ENCODE results near the gene TBK1.
"Not testable (repeated sequence)": the region's sequence is repeated elsewhere in the genome, so short reads cannot be mapped to it uniquely, and the experiment has no call there.

The TBK1 gene

DNA sequence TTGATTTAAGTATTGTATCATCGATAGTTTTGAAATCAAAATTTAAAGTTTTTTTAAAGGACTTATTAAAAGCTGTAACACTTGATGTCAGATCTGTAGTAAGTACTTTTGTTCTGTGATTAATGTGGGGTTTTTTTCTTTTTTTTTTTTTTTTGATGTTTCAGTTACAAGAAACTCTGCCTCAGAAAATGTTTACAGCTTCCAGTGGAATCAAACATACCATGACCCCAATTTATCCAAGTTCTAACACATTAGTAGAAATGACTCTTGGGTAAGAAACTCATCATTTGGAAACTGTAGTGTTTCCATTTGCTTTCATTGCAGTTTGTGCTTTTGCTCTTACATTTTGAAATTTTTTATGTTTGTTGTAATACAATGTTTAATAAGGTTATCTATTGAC lies 45.6 kb downstream of the TBK1 start:
- DNase-seq (ENCODE audit: low spot score): no peak

GRCh38 chr12:64497903-64498302 lies 46.0 kb downstream of the TBK1 start:
- no peak for DNase-seq (ENCODE audit: low spot score)

DNA sequence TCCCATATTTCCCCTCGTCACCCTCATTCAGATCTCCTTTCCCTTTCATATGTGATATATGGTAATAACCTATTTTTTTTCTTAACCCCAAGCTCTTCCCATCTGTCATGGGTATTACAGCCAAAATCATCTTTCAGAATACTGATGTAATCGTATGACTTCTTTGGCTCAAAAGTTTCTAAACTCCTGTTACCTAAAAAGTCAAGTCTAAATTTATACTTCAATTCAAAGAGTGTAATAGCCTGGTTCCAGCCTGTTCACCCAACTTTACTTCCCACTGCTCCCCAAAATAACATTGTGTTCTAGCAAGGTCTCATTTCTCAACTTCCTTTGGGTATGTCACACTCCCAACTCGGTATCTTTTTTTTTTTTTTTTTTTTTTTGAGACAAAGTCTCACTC lies 48.5 kb downstream of the TBK1 start:
- no peak for DNase-seq (ENCODE audit: low spot score)

DNA sequence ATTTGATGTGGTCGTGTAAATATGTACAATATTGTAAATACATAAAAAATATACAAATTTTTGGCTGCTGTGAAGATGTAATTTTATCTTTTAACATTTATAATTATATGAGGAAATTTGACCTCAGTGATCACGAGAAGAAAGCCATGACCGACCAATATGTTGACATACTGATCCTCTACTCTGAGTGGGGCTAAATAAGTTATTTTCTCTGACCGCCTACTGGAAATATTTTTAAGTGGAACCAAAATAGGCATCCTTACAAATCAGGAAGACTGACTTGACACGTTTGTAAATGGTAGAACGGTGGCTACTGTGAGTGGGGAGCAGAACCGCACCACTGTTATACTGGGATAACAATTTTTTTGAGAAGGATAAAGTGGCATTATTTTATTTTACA lies 49.6 kb downstream of the TBK1 start:
- no peak for DNase-seq (ENCODE audit: low spot score)

- no peak for DNase-seq (ENCODE audit: low spot score)
Measured at GRCh38 chr12:64506955-64507354, 55.0 kb downstream of the TBK1 start.

DNA sequence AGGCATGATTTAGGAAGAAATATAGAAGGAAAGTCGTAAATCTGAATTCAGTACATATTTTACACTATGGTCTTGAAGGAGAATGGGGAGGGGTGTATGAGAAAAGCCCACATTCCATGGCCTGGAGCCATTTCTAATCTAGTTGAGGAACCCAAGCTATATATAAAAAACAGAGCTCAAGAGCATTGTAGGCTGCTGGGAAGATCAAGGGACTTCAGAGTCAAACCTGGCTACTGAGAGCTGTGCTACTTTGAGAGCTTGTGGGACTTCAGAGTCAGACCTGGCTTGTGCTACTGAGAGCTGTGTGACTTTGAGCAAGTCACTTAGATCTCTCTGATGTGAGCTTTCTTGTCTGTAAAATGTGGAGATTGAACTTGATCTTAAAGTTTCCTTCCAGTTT lies 58.7 kb downstream of the TBK1 start:
- DNase-seq (ENCODE audit: low spot score): no peak

GRCh38 chr12:64518396-64518795 lies 66.5 kb downstream of the TBK1 start:
- no peak for DNase-seq (ENCODE audit: low spot score)

DNA sequence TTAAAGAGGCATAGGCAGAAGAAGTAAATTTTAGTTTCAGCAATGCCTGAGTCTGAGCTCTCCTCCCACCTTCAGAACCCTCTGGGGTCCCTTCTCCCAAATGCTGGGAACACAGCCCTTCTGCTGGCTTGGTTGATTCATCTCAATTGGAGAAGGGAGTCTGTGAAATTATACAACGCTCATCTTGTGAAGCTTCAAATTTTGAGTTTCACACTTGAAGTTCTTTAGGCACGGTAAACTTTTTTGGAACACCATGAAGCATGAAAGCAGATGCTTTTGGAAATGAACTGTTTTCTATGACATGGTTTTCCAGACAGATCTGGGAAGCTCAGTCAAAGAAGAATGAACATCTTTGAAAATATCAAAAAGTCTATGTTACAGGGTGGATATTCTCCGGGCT lies 69.9 kb downstream of the TBK1 start:
- no peak for DNase-seq (ENCODE audit: low spot score)

GRCh38 chr12:64522316-64522715 lies 70.4 kb downstream of the TBK1 start:
- no peak for DNase-seq (ENCODE audit: low spot score)

DNA sequence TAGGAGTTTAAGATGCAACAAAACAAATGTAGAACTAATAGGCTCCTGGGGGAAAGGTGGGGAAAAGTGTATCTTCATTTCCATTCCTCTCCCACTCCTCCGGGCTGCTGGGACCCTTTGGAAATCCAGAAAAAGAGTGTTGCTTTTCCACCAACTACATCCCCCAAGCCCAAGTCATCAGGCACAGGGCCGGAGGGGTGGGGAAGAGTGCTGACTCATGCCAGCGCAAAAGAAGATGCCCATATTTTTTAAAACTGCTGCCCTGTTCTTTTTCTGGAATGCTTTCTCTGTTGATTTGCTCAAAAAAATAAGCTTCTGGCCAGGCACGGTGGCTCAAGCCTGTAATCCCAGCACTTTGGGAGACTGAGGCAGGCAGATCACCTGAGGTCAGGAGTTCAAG lies 70.9 kb downstream of the TBK1 start:
- no peak for DNase-seq (ENCODE audit: low spot score)

- not testable (repeated sequence) for DNase-seq (ENCODE audit: low spot score)
Measured at GRCh38 chr12:64523565-64524444, 71.9 kb downstream of the TBK1 start.

- no peak for DNase-seq (ENCODE audit: low spot score)
Measured at GRCh38 chr12:64525461-64526160, 73.7 kb downstream of the TBK1 start.

GRCh38 chr12:64526859-64527258 lies 74.9 kb downstream of the TBK1 start:
- no peak for DNase-seq (ENCODE audit: low spot score)

DNA sequence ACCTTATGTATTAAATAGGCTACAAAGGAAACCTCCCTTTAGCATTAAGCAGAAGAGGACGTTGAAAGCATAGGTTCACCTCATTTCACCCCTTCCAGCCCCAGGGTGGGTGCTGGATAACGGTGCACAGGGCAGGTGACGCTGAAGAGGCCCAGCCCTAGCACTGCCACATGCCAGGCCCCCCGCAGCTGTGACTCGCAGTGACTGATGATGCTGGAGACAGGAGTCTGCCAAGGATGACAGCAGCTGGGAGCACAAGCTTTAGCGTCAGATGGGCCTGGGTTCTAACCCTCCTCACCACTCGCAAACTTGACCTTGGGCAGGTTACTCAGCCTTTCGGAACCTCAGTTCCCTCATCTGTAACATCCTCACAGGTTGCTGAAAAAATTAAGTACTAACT lies 76.7 kb downstream of the TBK1 start:
- no peak for DNase-seq (ENCODE audit: low spot score)

GRCh38 chr12:64530566-64530965 lies 78.6 kb downstream of the TBK1 start:
- DNase-seq (ENCODE audit: low spot score): no peak

DNA sequence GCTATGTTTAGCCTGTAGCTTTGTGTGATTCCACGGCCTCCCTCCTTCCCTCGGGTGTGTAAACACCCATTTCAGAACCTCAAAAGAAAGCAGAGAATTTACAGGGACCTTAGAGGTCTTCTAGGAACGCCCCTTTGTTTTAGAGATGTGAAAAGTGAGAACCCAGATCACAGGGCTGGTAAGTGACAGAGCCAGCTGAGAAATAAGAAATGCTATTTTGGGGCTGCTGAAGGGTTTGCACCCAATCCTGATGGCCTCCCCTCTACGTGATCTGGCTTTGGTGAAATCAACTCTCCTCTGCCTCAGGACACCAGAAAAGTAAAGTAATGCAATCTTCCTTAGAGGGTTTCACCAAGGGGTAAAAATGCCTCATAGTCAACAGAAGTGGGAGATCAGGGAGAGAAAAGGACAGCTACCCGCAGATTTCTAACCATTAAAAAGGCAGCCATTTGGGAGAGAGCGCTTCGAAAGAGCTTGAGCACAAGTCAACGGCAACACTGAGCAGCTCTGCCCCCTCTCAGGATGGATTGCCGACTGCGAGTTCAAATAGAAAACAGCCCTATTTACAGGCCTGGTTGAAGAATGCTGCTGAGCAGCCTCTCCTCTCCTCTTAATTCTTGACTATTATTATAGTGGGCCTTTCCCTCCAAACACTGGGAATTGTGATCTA lies 79.9 kb downstream of the TBK1 start:
- no peak for DNase-seq (ENCODE audit: low spot score)

DNA sequence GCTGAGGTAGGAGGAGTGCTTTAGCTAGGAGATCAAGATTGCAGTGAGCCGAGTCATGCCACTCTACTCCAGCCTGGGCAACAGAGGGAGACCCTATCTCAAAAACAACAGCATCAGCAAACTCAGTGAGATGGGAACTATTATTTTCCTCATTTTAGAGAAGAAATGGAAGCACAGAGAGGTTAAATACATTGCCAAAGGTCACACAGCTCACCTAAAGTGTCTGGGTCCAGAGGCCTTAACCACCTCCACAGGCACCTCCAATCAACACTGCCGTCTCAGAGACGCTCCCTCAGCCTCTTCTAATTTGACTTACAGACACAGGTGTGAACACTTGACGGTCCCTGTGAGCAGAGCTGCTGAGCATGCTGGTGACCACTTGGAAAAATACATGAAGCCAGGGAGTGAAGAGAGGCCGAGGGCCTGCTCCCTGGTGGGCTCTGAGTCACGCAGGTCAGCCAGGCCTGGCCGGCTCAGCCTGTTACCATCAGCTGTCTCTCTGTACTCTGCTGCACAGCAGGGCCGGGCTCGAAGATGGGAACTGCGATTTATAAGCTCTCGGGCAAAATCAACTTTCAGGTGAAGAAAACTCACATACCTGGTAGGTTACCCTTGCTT lies 80.9 kb downstream of the TBK1 start:
- DNase-seq (ENCODE audit: low spot score): no peak

GRCh38 chr12:64534672-64535199 lies 82.8 kb downstream of the TBK1 start:
- no peak for DNase-seq (ENCODE audit: low spot score)

DNA sequence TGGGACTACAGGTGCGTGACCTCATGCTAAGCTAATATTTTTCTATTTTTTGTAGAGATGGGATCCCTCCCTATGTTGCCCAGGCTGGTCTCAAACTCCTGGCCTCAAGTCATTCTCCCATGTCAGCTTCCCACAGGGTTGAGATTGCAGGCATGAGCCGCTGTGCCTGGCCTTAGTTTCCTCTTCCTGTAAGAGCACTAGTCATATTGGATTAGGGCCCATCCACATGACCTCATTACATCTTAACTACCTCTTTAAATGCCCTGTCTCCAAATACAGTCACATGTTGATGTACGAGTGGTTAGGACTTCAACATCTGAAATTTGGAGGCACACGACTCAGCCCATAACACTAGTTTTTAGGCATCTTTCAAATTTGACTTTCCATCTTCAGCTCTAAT lies 86.2 kb downstream of the TBK1 start:
- DNase-seq (ENCODE audit: low spot score): no peak

DNA sequence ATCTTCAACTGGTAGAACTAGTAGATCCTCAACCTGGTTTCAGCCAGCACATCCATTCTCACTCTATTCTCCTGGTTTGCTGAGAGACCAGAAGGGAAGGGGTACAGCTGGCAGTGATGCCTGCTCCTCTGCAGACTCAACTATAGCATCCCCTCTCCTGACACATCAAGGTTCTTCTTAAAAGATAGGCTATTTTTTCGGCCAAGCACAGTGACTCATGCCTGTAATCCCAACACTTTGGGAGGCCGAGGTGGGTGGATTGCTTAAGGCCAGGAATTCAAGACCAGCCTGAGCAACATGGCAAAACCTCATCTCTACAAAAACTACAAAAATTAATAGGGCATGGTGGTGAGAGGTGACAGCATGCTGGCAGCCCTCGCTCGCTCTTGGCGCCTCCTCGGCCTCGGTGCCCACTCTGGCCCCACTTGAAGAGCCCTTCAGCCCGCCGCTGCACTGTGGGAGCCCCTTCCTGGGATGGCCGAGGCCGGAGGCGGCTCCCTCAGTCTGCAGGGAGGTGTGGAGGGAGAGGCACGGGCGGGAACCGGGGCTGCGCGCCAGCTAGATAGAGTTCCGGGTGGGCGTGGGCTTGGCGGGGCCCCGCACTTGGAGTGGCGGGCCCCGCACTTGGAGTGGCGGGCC lies 90.6 kb downstream of the TBK1 start:
- DNase-seq (ENCODE audit: low spot score): not testable (repeated sequence)

GRCh38 chr12:64544371-64545080 lies 92.6 kb downstream of the TBK1 start:
- no peak for DNase-seq (ENCODE audit: low spot score)
